Osteoblast (primary cell): Measurements from ENCODE around the gene SPATS2. TPM values are rescaled to one million over a fixed set of nuclear protein-coding genes. Genes with fewer than 3 reads are reported as not detected.

Experiments
- DNase-seq: peaks from one replicate; pipeline ENCODE4 v3.0.0; 2011; ENCODE audit warnings: low spot score, mixed read lengths; ENCODE audit not compliant: insufficient read length; ENCODE audit errors: missing footprints
- H2AFZ ChIP-seq: 2 replicates; pipeline ENCODE4 v1.6.0; 2011; ENCODE audit warnings: mild to moderate bottlenecking, low read length
- H3K27ac ChIP-seq: 2 replicates; pipeline ENCODE4 v1.5.1; 2011; ENCODE audit warnings: mild to moderate bottlenecking, low read depth, low read length, moderate library complexity
- H3K27me3 ChIP-seq: 2 replicates; pipeline ENCODE4 v1.6.0; 2012; ENCODE audit warnings: mild to moderate bottlenecking, control low read depth, inconsistent platforms, low read length, moderate library complexity; ENCODE audit not compliant: insufficient read depth
- H3K36me3 ChIP-seq: 2 replicates; pipeline ENCODE4 v1.5.1; 2011; ENCODE audit warnings: mild to moderate bottlenecking, low read length, control low read depth, moderate library complexity; ENCODE audit not compliant: insufficient read depth
- H3K4me1 ChIP-seq: 2 replicates; pipeline ENCODE4 v1.5.1; 2011; ENCODE audit warnings: mild to moderate bottlenecking, low read length, control low read depth, moderate library complexity; ENCODE audit not compliant: insufficient read depth
- H3K4me2 ChIP-seq: 2 replicates; pipeline ENCODE4 v1.6.0; 2011; ENCODE audit warnings: mild to moderate bottlenecking, low read length; ENCODE audit not compliant: insufficient read depth
- H3K4me3 ChIP-seq: fragments of 200-600 bp; sonication (generic); 3 replicates; pipeline ENCODE4 v1.5.1; 2012; ENCODE audit warnings: mild to moderate bottlenecking, low read length, inconsistent platforms; ENCODE audit not compliant: insufficient read depth
- H3K79me2 ChIP-seq: 2 replicates; pipeline ENCODE4 v1.6.0; 2012; ENCODE audit warnings: mild to moderate bottlenecking, low read length, control low read depth, inconsistent platforms; ENCODE audit not compliant: insufficient read depth
- H3K9me3 ChIP-seq: 2 replicates; pipeline ENCODE4 v1.5.1; 2011; ENCODE audit warnings: low read depth, low read length, control low read depth
- H4K20me1 ChIP-seq: 2 replicates; pipeline ENCODE4 v1.6.0; 2012; ENCODE audit warnings: mild to moderate bottlenecking, low read length, control low read depth; ENCODE audit not compliant: insufficient read depth
- total RNA-seq: library from RNA; depleted of rRNA; stranded (reverse); fragments of >200 nt; gene quantifications from 2 replicates; pipeline ENCODE4 v1.2.3, GENCODE V29; 2012
- TF ChIP-seq, protein P1 (sequence below): IDR thresholded peaks from 2 replicates; pipeline ENCODE4 v1.5.1; 2011; ENCODE audit warnings: mild to moderate bottlenecking, low read depth, low read length, moderate library complexity; ENCODE audit errors: extremely low read depth

SPATS2 gene
- total RNA-seq, 1 donor = 25.7 TPM

DNA sequence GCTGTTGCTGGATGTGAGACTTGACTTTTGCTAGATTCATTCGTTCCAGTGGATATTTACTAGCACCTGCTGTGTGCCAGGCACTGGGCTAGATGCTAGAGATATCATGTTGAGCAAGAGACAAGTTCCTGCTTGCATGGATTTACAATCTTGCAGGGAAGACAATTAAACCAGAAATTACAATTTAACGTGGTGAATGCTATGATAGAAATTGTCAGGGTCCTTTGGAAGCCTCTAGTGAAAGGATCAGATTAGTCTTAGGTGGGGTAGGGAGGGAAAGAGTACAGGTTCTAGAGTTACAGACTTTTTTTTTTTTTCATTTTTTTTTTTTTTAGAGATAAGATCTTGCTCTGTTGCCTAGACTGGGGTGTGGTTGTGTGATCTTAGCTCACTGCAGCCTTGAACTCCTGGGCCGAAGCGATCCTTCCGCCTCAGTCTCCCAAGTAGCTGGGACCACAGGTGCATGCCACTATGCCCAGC, 36.7 kb downstream of the SPATS2 start:
- DNase-seq = no peak
- TF ChIP-seq, protein P1, sequence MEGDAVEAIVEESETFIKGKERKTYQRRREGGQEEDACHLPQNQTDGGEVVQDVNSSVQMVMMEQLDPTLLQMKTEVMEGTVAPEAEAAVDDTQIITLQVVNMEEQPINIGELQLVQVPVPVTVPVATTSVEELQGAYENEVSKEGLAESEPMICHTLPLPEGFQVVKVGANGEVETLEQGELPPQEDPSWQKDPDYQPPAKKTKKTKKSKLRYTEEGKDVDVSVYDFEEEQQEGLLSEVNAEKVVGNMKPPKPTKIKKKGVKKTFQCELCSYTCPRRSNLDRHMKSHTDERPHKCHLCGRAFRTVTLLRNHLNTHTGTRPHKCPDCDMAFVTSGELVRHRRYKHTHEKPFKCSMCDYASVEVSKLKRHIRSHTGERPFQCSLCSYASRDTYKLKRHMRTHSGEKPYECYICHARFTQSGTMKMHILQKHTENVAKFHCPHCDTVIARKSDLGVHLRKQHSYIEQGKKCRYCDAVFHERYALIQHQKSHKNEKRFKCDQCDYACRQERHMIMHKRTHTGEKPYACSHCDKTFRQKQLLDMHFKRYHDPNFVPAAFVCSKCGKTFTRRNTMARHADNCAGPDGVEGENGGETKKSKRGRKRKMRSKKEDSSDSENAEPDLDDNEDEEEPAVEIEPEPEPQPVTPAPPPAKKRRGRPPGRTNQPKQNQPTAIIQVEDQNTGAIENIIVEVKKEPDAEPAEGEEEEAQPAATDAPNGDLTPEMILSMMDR = no peak
- H4K20me1 ChIP-seq = peaks cover 34% of the 10 kb centered on the region
- peaks cover 51% of the 10 kb centered on the region for H3K79me2 ChIP-seq
- H3K9me3 ChIP-seq = no peaks in the 10 kb centered on the region
- no peak overlapping the region for H3K4me2 ChIP-seq
- no peaks in the 10 kb centered on the region for H3K4me1 ChIP-seq
- no peak overlapping the region for H3K4me3 ChIP-seq
- no peaks in the 10 kb centered on the region for H3K27me3 ChIP-seq
- no peaks in the 10 kb centered on the region for H3K36me3 ChIP-seq
- H2AFZ ChIP-seq = no peak overlapping the region
- H3K27ac ChIP-seq = no peak overlapping the region

DNA sequence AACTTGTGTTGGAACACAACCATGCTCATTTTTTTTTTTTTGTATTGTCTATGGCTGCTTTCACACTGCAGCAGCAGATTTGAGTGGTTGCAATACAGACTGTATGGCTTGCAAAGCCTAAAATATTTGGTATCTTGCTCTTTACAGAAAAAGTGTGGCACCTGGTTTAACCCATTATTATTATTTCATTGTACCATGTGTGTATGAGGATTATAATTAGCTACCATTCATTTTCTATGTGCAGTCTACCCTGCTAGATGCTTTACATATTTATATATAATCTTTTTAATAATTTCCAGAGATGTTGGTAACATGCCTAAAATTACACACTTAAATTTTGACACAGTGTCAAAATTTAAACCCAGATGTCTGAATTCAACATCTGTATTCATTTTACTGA, 37.7 kb downstream of the SPATS2 start:
- peaks cover 49% of the 10 kb centered on the region for H3K79me2 ChIP-seq
- H3K9me3 ChIP-seq = no peaks in the 10 kb centered on the region
- H2AFZ ChIP-seq = no peak overlapping the region
- TF ChIP-seq, protein P1 = no peak
- no peaks in the 10 kb centered on the region for H3K4me1 ChIP-seq
- no peak overlapping the region for H3K4me3 ChIP-seq
- peaks cover 33% of the 10 kb centered on the region for H4K20me1 ChIP-seq
- H3K36me3 ChIP-seq = no peaks in the 10 kb centered on the region
- no peak overlapping the region for H3K4me2 ChIP-seq
- H3K27ac ChIP-seq = no peak overlapping the region
- DNase-seq = no peak
- no peaks in the 10 kb centered on the region for H3K27me3 ChIP-seq

DNA sequence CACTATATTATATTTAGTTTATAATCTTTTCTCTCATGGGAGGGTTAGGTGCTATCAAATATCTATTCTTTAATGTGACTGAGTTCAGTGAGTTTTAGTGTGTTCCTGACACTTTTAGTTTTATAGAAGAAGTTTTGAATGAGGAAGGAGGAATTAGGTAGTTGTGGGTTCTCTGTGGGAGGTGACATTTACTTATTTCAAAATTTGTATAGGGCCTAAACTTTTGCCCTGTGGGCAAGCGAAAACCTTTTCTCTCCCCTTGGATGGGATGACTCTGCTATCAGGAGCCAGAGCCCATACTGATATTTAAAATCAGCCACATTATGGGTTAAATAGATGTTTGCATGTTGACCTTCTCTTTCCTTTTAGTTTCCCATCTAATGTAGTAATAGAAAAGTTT, 43.6 kb downstream of the SPATS2 start:
- no peak overlapping the region for H3K27ac ChIP-seq
- H3K4me2 ChIP-seq = no peak overlapping the region
- peaks cover 7% of the 10 kb centered on the region for H3K4me1 ChIP-seq
- TF ChIP-seq, protein P1 = no peak
- no peaks in the 10 kb centered on the region for H3K36me3 ChIP-seq
- no peak overlapping the region for H2AFZ ChIP-seq
- H3K9me3 ChIP-seq = no peaks in the 10 kb centered on the region
- H3K27me3 ChIP-seq = no peaks in the 10 kb centered on the region
- H3K79me2 ChIP-seq = peaks cover 25% of the 10 kb centered on the region
- H4K20me1 ChIP-seq = peaks cover 12% of the 10 kb centered on the region
- DNase-seq = no peak
- H3K4me3 ChIP-seq = no peak overlapping the region

DNA sequence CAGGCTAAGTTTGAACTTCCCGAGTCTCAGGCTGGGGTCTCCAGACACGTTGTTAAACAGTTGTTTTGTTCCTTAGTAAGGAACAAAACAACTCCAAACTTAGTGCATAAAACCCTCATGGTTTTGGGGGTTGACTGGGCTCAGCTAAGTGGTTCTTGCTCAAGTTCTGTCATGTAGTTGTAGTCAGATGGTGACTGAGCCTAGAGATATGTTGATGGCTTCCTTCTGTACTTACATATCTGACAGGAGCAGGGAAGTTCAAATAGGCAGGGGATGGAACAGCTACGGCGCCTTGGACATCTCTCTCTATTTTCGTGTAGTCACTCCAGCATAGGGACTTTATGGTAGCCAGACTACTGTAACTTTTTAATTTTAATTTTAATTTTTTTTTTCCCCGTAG, 45.7 kb downstream of the SPATS2 start:
- Histone ChIP-seq H3K79me2 (peaks cover 31% of the 10 kb centered on the region), H3K4me3 (no peak overlapping the region), H3K4me2 (no peak overlapping the region), H3K27ac (no peak overlapping the region), H3K36me3 (no peaks in the 10 kb centered on the region), H3K4me1 (peaks cover 7% of the 10 kb centered on the region), H3K27me3 (no peaks in the 10 kb centered on the region), H2AFZ (no peak overlapping the region), H4K20me1 (peaks cover 11% of the 10 kb centered on the region), H3K9me3 (no peaks in the 10 kb centered on the region)
- no peak for DNase-seq
- TF ChIP-seq, protein P1 = no peak
